ENCODE data around the gene ADGB. TPM values are rescaled to one million over a fixed set of nuclear protein-coding genes. Genes with fewer than 3 reads are reported as not detected.

Gene ADGB
- total and polyA plus RNA-seq, 2 of the 13 experiments (the other 11 are each of a cell fraction or from before 2014, with no cell fraction given), result not detected

DNA sequence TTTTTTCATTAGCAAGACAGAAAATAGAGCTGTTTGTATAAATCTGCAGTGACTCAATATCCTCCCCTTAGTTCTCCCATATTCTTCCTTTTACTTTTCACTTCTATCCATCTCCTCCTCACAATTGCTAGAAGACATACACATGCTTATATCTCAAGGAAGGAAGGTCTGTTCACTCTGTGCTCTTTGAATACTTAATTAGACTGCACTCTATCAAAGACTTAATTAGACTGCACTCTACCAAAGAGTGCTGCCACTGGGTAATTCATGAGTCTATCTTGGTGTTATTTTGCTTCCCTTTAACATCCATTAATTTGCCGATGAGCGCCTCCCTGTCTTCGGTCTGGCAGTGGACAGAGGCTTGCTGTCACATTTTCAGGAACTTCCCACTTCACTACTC is 241.9 kb downstream of the ADGB start (continued):
- TF ChIP-seq IKZF1 (IDR thresholded peaks at IDR 0.05), result no peak
- no peak for TF ChIP-seq ELF1 (CRISPR knock-in tag; IDR thresholded peaks at IDR 0.05)
- no peak for TF ChIP-seq KMT2B (CRISPR knock-in tag; IDR thresholded peaks at IDR 0.05)
- TF ChIP-seq, protein P1, sequence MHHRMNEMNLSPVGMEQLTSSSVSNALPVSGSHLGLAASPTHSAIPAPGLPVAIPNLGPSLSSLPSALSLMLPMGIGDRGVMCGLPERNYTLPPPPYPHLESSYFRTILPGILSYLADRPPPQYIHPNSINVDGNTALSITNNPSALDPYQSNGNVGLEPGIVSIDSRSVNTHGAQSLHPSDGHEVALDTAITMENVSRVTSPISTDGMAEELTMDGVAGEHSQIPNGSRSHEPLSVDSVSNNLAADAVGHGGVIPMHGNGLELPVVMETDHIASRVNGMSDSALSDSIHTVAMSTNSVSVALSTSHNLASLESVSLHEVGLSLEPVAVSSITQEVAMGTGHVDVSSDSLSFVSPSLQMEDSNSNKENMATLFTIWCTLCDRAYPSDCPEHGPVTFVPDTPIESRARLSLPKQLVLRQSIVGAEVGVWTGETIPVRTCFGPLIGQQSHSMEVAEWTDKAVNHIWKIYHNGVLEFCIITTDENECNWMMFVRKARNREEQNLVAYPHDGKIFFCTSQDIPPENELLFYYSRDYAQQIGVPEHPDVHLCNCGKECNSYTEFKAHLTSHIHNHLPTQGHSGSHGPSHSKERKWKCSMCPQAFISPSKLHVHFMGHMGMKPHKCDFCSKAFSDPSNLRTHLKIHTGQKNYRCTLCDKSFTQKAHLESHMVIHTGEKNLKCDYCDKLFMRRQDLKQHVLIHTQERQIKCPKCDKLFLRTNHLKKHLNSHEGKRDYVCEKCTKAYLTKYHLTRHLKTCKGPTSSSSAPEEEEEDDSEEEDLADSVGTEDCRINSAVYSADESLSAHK (CRISPR knock-in tag; IDR thresholded peaks at IDR 0.05; ENCODE audit: borderline replicate concordance), result no peak
- no peak for TF ChIP-seq MED13 (CRISPR knock-in tag; IDR thresholded peaks at IDR 0.05)
- TF ChIP-seq JDP2 (CRISPR knock-in tag; IDR thresholded peaks at IDR 0.05; ENCODE audit: borderline replicate concordance), result no peak
- TF ChIP-seq ZNF7 (CRISPR knock-in tag; IDR thresholded peaks at IDR 0.05), result no peak
- no peak for TF ChIP-seq ADNP (CRISPR knock-in tag; IDR thresholded peaks at IDR 0.05)
- no peak for TF ChIP-seq SP1 (IDR thresholded peaks at IDR 0.05)
- TF ChIP-seq SP1 (CRISPR knock-in tag; IDR thresholded peaks at IDR 0.05), result no peak
- TF ChIP-seq RAD51 (IDR thresholded peaks at IDR 0.05; ENCODE audit: borderline replicate concordance), result no peak
- TF ChIP-seq, protein P2, sequence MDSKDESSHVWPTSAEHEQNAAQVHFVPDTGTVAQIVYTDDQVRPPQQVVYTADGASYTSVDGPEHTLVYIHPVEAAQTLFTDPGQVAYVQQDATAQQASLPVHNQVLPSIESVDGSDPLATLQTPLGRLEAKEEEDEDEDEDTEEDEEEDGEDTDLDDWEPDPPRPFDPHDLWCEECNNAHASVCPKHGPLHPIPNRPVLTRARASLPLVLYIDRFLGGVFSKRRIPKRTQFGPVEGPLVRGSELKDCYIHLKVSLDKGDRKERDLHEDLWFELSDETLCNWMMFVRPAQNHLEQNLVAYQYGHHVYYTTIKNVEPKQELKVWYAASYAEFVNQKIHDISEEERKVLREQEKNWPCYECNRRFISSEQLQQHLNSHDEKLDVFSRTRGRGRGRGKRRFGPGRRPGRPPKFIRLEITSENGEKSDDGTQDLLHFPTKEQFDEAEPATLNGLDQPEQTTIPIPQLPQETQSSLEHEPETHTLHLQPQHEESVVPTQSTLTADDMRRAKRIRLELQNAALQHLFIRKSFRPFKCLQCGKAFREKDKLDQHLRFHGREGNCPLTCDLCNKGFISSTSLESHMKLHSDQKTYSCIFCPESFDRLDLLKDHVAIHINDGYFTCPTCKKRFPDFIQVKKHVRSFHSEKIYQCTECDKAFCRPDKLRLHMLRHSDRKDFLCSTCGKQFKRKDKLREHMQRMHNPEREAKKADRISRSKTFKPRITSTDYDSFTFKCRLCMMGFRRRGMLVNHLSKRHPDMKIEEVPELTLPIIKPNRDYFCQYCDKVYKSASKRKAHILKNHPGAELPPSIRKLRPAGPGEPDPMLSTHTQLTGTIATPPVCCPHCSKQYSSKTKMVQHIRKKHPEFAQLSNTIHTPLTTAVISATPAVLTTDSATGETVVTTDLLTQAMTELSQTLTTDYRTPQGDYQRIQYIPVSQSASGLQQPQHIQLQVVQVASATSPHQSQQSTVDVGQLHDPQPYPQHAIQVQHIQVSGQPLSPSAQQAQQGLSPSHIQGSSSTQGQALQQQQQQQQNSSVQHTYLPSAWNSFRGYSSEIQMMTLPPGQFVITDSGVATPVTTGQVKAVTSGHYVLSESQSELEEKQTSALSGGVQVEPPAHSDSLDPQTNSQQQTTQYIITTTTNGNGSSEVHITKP (CRISPR knock-in tag; IDR thresholded peaks at IDR 0.05; ENCODE audit: low read depth), result no peak
- TF ChIP-seq ZNF451 (CRISPR knock-in tag; IDR thresholded peaks at IDR 0.05), result no peak

All from HepG2 (cell line).